GM18517 (cell line): Measurements from ENCODE around the gene ARFGAP2.
"Not testable (repeated sequence)": the region's sequence is repeated elsewhere in the genome, so short reads cannot be mapped to it uniquely, and the experiment has no call there.

Source experiments
- ATAC-seq: cut with Tn5 transposase; IDR thresholded peaks from one replicate; pipeline ENCODE4 v1.9.1; 2021; ENCODE audit warnings: mild to moderate bottlenecking, moderate library complexity; ENCODE audit not compliant: unreplicated experiment

The ARFGAP2 gene

GRCh38 chr11:47176328-47177228 is at the start of gene ARFGAP2:
TSS of gene ARFGAP2 (minus strand) at chr11:47176879. CDS start at chr11:47176853, 26 bp downstream.
- ATAC-seq = peak; percentile 75

GRCh38 chr11:47225552-47226400 is 49.1 kb upstream of the ARFGAP2 start:
- ATAC-seq = peak; percentile 81

GRCh38 chr11:47222696-47223095 is 46.0 kb upstream of the ARFGAP2 start:
- ATAC-seq = no peak

- no peak for ATAC-seq
Observed at GRCh38 chr11:47220401-47220821, 43.7 kb upstream of the ARFGAP2 start.

GRCh38 chr11:47216121-47216798 is 39.6 kb upstream of the ARFGAP2 start:
- no peak for ATAC-seq

GRCh38 chr11:47215366-47215910 is 38.8 kb upstream of the ARFGAP2 start:
- ATAC-seq = no peak

GRCh38 chr11:47213950-47214565 is 37.4 kb upstream of the ARFGAP2 start:
- peak; percentile 77 for ATAC-seq

GRCh38 chr11:47212938-47213337 is 36.3 kb upstream of the ARFGAP2 start:
- ATAC-seq = no peak

GRCh38 chr11:47208628-47209027 is 31.9 kb upstream of the ARFGAP2 start:
- no peak for ATAC-seq

- not testable (repeated sequence) for ATAC-seq
Observed at GRCh38 chr11:47208008-47208552, 31.4 kb upstream of the ARFGAP2 start.

GRCh38 chr11:47207459-47207858 is 30.8 kb upstream of the ARFGAP2 start:
- ATAC-seq = no peak

- ATAC-seq = not testable (repeated sequence)
Observed at GRCh38 chr11:47206577-47206976, 29.9 kb upstream of the ARFGAP2 start.

- no peak for ATAC-seq
Observed at GRCh38 chr11:47204637-47204989, 27.9 kb upstream of the ARFGAP2 start.

- no peak for ATAC-seq
Observed at GRCh38 chr11:47202576-47202975, 25.9 kb upstream of the ARFGAP2 start.

- ATAC-seq = no peak
Observed at GRCh38 chr11:47201015-47201414, 24.3 kb upstream of the ARFGAP2 start.

- ATAC-seq = not testable (repeated sequence)
Observed at GRCh38 chr11:47198161-47198560, 21.5 kb upstream of the ARFGAP2 start.

- no peak for ATAC-seq
Observed at GRCh38 chr11:47192111-47192510, 15.4 kb upstream of the ARFGAP2 start.

- not testable (repeated sequence) for ATAC-seq
Observed at GRCh38 chr11:47191137-47191536, 14.5 kb upstream of the ARFGAP2 start.

GRCh38 chr11:47189100-47189834 is 12.6 kb upstream of the ARFGAP2 start:
- ATAC-seq = no peak
